GM23338 (cell line): Measurements from ENCODE around the gene CORO7. TPM values are rescaled to one million over a fixed set of nuclear protein-coding genes. Genes with fewer than 3 reads are reported as not detected.

Source experiments
- ATAC-seq: fragments of 200-7000 bp; cut with Tn5 transposase; 3 replicates; pipeline ENCODE4 v1.9.1; 2020
- DNase-seq: peaks from one replicate; pipeline ENCODE4 v3.0.0-alpha.2; 2015; ENCODE audit warnings: low spot score
- H2AFZ ChIP-seq: fragments of 200-600 bp; sonication (generic); 2 replicates; pipeline ENCODE4 v1.8.0; 2016; ENCODE audit warnings: antibody characterized with exemption, mild to moderate bottlenecking, moderate library complexity
- H3F3A ChIP-seq: fragments of 200-600 bp; sonication (generic); replicated peaks from 2 replicates; pipeline ENCODE4 v1.8.0; 2017; ENCODE audit warnings: antibody characterized with exemption, mixed run types, low read depth
- H3K27ac ChIP-seq: fragments of 200-600 bp; sonication (generic); 2 replicates; pipeline ENCODE4 v1.6.1; 2016; ENCODE audit warnings: low read depth
- H3K27me3 ChIP-seq: fragments of 200-600 bp; sonication (generic); 2 replicates; pipeline ENCODE4 v1.8.0; 2016; ENCODE audit warnings: mild to moderate bottlenecking, mixed run types, moderate library complexity; ENCODE audit not compliant: insufficient read depth
- H3K36me3 ChIP-seq: fragments of 200-600 bp; sonication (generic); 2 replicates; pipeline ENCODE4 v1.8.0; 2016; ENCODE audit warnings: mild to moderate bottlenecking; ENCODE audit not compliant: insufficient read depth
- H3K4me1 ChIP-seq: fragments of 200-600 bp; sonication (generic); 2 replicates; pipeline ENCODE4 v1.8.0; 2016; ENCODE audit warnings: mild to moderate bottlenecking, moderate library complexity; ENCODE audit not compliant: insufficient read depth
- H3K4me2 ChIP-seq: fragments of 200-600 bp; sonication (generic); 2 replicates; pipeline ENCODE4 v1.7.1; 2017; ENCODE audit warnings: mixed run types
- H3K4me3 ChIP-seq: fragments of 200-600 bp; sonication (generic); 2 replicates; pipeline ENCODE4 v1.6.1; 2016; ENCODE audit warnings: mixed run types
- H3K79me2 ChIP-seq: fragments of 200-600 bp; sonication (generic); replicated peaks from 2 replicates; pipeline ENCODE4 v1.8.0; 2017; ENCODE audit warnings: mild to moderate bottlenecking; ENCODE audit not compliant: insufficient read depth
- H3K9me2 ChIP-seq: fragments of 200-600 bp; sonication (generic); 2 replicates; pipeline ENCODE4 v1.8.0; 2017; ENCODE audit not compliant: insufficient read depth
- H4K20me1 ChIP-seq: fragments of 200-600 bp; sonication (generic); replicated peaks from 2 replicates; pipeline ENCODE4 v1.8.0; 2017; ENCODE audit warnings: mild to moderate bottlenecking; ENCODE audit not compliant: insufficient read depth
- H3K27ac Mint-ChIP-seq: 2 replicates; pipeline ENCODE4 v1.8.0; 2020; ENCODE audit warnings: inconsistent platforms, mild to moderate bottlenecking, moderate library complexity, mixed read lengths
- H3K27me3 Mint-ChIP-seq: 3 replicates; pipeline ENCODE4 v1.8.0; 2022; ENCODE audit warnings: low read depth, mild to moderate bottlenecking, moderate library complexity, mixed read lengths, inconsistent platforms; ENCODE audit not compliant: insufficient read depth, poor library complexity
- H3K36me3 Mint-ChIP-seq: 3 replicates; pipeline ENCODE4 v1.8.0; 2021; ENCODE audit warnings: low read depth, mild to moderate bottlenecking, inconsistent platforms, moderate library complexity, mixed read lengths
- H3K4me1 Mint-ChIP-seq: 3 replicates; pipeline ENCODE4 v1.8.0; 2020; ENCODE audit warnings: mild to moderate bottlenecking, inconsistent platforms, mixed read lengths
- H3K4me3 Mint-ChIP-seq: 3 replicates; pipeline ENCODE4 v1.8.0; 2021; ENCODE audit warnings: moderate library complexity, mild to moderate bottlenecking, inconsistent platforms, mixed read lengths
- H3K9me3 Mint-ChIP-seq: 3 replicates; pipeline ENCODE4 v1.8.0; 2020; ENCODE audit warnings: moderate library complexity, mild to moderate bottlenecking, inconsistent platforms, mixed read lengths
- CREB1 ChIP-seq: fragments of 250-450 bp; sonication (Bioruptor Pico); IDR thresholded peaks from 2 replicates; pipeline ENCODE4 v1.5.0; 2020; ENCODE audit warnings: low read depth, mild to moderate bottlenecking, moderate library complexity
- EZH2 ChIP-seq: fragments of 200-600 bp; sonication (generic); IDR thresholded peaks from one replicate; pipeline ENCODE4 v1.8.0; 2017; ENCODE audit warnings: antibody characterized with exemption, mild to moderate bottlenecking, low read depth; ENCODE audit not compliant: unreplicated experiment
- EZH2phosphoT487 ChIP-seq: fragments of 200-600 bp; sonication (generic); IDR thresholded peaks from one replicate; pipeline ENCODE4 v1.8.1; 2018; ENCODE audit warnings: antibody characterized with exemption; ENCODE audit not compliant: unreplicated experiment
- JUNB ChIP-seq: IDR thresholded peaks from one replicate; pipeline ENCODE4 v1.6.1; 2016; ENCODE audit warnings: antibody characterized with exemption; ENCODE audit not compliant: unreplicated experiment
- NANOG ChIP-seq: IDR thresholded peaks from 2 replicates; pipeline ENCODE4 v1.6.1; 2016; ENCODE audit warnings: antibody characterized with exemption, borderline replicate concordance
- POLR2AphosphoS5 ChIP-seq: IDR thresholded peaks from 2 replicates; pipeline ENCODE4 v1.6.1; 2016; ENCODE audit warnings: antibody characterized with exemption, low read depth
- STAT1 ChIP-seq: IDR thresholded peaks from one replicate; pipeline ENCODE4 v1.6.1; 2016; ENCODE audit warnings: antibody characterized with exemption; ENCODE audit not compliant: unreplicated experiment
- ZNF114 ChIP-seq: fragments of 250-450 bp; sonication (Bioruptor Pico); IDR thresholded peaks from 2 replicates; pipeline ENCODE4 v1.5.0; 2020; ENCODE audit warnings: mild to moderate bottlenecking, moderate library complexity
- ZNF331 ChIP-seq: fragments of 250-450 bp; sonication (Bioruptor Pico); IDR thresholded peaks from 2 replicates; pipeline ENCODE4 v1.5.0; 2020; ENCODE audit warnings: low read depth, mild to moderate bottlenecking, moderate library complexity
- polyA plus RNA-seq: library from polyadenylated mRNA; unstranded; fragments of >200 nt; fragmentation: Nextera tagmentation; extraction: Ambion mirVana; gene quantifications from 2 replicates; pipeline ENCODE4 v1.2.1, GENCODE V29; 2016
- total RNA-seq: library from RNA; depleted of rRNA; stranded (reverse); fragments of >200 nt; shearing (Covaris generic); gene quantifications from 2 replicates; pipeline ENCODE4 v1.2.3, GENCODE V29; 2014
- TF ChIP-seq, protein P1 (sequence below): fragments of 250-450 bp; sonication (Bioruptor Pico); IDR thresholded peaks from 2 replicates; pipeline ENCODE4 v1.5.0; 2020; ENCODE audit warnings: mild to moderate bottlenecking, moderate library complexity
- TF ChIP-seq, protein P2 (sequence below): IDR thresholded peaks from 2 replicates; pipeline ENCODE4 v1.6.1; 2016; ENCODE audit warnings: antibody characterized with exemption
- TF ChIP-seq, protein P3 (sequence below), 2 experiments: fragments of 200-600 bp in 1 of 2; sonication (generic) in 1 of 2; conservative IDR thresholded peaks; 2 replicates each; pipeline versions ENCODE4 v1.5.1 to v1.6.1; 2016 to 2017; ENCODE audit warnings: antibody characterized with exemption in 2 of 2, low read depth in 2 of 2, mild to moderate bottlenecking in 2 of 2, moderate library complexity in 1 of 2
- TF ChIP-seq, protein P4 (sequence below): IDR thresholded peaks from one replicate; pipeline ENCODE4 v1.6.1; 2018; ENCODE audit warnings: antibody characterized with exemption; ENCODE audit not compliant: unreplicated experiment

Gene CORO7
- total and polyA plus RNA-seq, 2 experiments from 2014 or later, result 14.2 to 46.4 TPM

DNA sequence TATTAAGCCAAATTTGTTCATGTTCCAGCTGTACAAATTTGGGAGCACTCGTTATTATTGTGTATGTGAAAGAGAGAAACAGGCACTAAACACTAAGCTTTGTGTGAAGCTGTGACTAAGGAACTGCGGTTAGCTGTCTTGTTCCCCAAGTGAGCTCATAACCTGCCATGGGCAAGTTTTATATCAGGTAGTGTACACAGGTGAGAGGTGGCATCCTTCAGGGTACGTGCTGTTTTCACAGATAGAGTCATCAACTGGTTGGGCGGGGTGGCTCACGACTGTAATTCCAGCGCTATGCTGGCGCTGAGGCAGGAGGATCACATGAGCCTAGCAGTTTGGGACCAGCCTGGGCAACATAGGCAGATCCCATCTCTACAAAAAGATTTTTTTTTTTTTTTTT, 12.1 kb upstream of the CORO7 start:
- peaks cover 11% of the 10 kb centered on the region for H3K27me3 Mint-ChIP-seq
- Histone ChIP-seq H3K27ac (no peak overlapping the region), H2AFZ (no peak overlapping the region), H3F3A (0 out of 2 replicates have a peak, but pooled peaks cover 4% of the 10 kb centered on the region), H4K20me1 (peaks cover 13% of the 10 kb centered on the region), H3K4me1 (peaks cover 16% of the 10 kb centered on the region), H3K9me2 (no peaks in the 10 kb centered on the region), H3K36me3 (peaks cover 6% of the 10 kb centered on the region; the same call in 1 of the 2 replicates), H3K79me2 (peaks cover 47% of the 10 kb centered on the region), H3K27me3 (no peaks in the 10 kb centered on the region), H3K4me2 (no peak overlapping the region), H3K4me3 (no peak overlapping the region)
- H3K4me1 Mint-ChIP-seq, result peaks cover 16% of the 10 kb centered on the region
- DNase-seq (no peak), ATAC-seq (no peak)
- H3K36me3 Mint-ChIP-seq, result peaks cover 19% of the 10 kb centered on the region
- H3K4me3 Mint-ChIP-seq, result no peak overlapping the region
- no peaks in the 10 kb centered on the region for H3K9me3 Mint-ChIP-seq
- TF ChIP-seq ZNF331 (CRISPR knock-in tag) (no peak), EZH2phosphoT487 (no peak), ZNF114 (CRISPR knock-in tag) (no peak), EZH2 (no peak), NANOG (no peak), POLR2AphosphoS5 (no peak), JUNB (no peak), CREB1 (CRISPR knock-in tag) (no peak), STAT1 (no peak)
- TF ChIP-seq, protein P1, sequence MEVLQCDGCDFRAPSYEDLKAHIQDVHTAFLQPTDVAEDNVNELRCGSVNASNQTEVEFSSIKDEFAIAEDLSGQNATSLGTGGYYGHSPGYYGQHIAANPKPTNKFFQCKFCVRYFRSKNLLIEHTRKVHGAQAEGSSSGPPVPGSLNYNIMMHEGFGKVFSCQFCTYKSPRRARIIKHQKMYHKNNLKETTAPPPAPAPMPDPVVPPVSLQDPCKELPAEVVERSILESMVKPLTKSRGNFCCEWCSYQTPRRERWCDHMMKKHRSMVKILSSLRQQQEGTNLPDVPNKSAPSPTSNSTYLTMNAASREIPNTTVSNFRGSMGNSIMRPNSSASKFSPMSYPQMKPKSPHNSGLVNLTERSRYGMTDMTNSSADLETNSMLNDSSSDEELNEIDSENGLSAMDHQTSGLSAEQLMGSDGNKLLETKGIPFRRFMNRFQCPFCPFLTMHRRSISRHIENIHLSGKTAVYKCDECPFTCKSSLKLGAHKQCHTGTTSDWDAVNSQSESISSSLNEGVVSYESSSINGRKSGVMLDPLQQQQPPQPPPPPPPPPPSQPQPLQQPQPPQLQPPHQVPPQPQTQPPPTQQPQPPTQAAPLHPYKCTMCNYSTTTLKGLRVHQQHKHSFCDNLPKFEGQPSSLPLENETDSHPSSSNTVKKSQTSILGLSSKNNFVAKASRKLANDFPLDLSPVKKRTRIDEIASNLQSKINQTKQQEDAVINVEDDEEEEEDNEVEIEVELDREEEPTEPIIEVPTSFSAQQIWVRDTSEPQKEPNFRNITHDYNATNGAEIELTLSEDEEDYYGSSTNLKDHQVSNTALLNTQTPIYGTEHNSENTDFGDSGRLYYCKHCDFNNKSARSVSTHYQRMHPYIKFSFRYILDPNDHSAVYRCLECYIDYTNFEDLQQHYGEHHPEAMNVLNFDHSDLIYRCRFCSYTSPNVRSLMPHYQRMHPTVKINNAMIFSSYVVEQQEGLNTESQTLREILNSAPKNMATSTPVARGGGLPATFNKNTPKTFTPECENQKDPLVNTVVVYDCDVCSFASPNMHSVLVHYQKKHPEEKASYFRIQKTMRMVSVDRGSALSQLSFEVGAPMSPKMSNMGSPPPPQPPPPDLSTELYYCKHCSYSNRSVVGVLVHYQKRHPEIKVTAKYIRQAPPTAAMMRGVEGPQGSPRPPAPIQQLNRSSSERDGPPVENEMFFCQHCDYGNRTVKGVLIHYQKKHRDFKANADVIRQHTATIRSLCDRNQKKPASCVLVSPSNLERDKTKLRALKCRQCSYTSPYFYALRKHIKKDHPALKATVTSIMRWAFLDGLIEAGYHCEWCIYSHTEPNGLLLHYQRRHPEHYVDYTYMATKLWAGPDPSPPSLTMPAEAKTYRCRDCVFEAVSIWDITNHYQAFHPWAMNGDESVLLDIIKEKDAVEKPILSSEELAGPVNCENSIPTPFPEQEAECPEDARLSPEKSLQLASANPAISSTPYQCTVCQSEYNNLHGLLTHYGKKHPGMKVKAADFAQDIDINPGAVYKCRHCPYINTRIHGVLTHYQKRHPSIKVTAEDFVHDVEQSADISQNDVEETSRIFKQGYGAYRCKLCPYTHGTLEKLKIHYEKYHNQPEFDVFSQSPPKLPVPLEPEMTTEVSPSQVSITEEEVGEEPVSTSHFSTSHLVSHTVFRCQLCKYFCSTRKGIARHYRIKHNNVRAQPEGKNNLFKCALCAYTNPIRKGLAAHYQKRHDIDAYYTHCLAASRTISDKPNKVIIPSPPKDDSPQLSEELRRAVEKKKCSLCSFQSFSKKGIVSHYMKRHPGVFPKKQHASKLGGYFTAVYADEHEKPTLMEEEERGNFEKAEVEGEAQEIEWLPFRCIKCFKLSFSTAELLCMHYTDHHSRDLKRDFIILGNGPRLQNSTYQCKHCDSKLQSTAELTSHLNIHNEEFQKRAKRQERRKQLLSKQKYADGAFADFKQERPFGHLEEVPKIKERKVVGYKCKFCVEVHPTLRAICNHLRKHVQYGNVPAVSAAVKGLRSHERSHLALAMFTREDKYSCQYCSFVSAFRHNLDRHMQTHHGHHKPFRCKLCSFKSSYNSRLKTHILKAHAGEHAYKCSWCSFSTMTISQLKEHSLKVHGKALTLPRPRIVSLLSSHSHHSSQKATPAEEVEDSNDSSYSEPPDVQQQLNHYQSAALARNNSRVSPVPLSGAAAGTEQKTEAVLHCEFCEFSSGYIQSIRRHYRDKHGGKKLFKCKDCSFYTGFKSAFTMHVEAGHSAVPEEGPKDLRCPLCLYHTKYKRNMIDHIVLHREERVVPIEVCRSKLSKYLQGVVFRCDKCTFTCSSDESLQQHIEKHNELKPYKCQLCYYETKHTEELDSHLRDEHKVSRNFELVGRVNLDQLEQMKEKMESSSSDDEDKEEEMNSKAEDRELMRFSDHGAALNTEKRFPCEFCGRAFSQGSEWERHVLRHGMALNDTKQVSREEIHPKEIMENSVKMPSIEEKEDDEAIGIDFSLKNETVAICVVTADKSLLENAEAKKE (CRISPR knock-in tag), result no peak
- TF ChIP-seq, protein P2, sequence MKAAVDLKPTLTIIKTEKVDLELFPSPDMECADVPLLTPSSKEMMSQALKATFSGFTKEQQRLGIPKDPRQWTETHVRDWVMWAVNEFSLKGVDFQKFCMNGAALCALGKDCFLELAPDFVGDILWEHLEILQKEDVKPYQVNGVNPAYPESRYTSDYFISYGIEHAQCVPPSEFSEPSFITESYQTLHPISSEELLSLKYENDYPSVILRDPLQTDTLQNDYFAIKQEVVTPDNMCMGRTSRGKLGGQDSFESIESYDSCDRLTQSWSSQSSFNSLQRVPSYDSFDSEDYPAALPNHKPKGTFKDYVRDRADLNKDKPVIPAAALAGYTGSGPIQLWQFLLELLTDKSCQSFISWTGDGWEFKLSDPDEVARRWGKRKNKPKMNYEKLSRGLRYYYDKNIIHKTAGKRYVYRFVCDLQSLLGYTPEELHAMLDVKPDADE, result no peak
- TF ChIP-seq, protein P3, sequence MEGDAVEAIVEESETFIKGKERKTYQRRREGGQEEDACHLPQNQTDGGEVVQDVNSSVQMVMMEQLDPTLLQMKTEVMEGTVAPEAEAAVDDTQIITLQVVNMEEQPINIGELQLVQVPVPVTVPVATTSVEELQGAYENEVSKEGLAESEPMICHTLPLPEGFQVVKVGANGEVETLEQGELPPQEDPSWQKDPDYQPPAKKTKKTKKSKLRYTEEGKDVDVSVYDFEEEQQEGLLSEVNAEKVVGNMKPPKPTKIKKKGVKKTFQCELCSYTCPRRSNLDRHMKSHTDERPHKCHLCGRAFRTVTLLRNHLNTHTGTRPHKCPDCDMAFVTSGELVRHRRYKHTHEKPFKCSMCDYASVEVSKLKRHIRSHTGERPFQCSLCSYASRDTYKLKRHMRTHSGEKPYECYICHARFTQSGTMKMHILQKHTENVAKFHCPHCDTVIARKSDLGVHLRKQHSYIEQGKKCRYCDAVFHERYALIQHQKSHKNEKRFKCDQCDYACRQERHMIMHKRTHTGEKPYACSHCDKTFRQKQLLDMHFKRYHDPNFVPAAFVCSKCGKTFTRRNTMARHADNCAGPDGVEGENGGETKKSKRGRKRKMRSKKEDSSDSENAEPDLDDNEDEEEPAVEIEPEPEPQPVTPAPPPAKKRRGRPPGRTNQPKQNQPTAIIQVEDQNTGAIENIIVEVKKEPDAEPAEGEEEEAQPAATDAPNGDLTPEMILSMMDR (conservative IDR thresholded peaks at IDR 0.05; ENCODE audit: low read depth in 2 of 2), result no peak
- TF ChIP-seq, protein P4, sequence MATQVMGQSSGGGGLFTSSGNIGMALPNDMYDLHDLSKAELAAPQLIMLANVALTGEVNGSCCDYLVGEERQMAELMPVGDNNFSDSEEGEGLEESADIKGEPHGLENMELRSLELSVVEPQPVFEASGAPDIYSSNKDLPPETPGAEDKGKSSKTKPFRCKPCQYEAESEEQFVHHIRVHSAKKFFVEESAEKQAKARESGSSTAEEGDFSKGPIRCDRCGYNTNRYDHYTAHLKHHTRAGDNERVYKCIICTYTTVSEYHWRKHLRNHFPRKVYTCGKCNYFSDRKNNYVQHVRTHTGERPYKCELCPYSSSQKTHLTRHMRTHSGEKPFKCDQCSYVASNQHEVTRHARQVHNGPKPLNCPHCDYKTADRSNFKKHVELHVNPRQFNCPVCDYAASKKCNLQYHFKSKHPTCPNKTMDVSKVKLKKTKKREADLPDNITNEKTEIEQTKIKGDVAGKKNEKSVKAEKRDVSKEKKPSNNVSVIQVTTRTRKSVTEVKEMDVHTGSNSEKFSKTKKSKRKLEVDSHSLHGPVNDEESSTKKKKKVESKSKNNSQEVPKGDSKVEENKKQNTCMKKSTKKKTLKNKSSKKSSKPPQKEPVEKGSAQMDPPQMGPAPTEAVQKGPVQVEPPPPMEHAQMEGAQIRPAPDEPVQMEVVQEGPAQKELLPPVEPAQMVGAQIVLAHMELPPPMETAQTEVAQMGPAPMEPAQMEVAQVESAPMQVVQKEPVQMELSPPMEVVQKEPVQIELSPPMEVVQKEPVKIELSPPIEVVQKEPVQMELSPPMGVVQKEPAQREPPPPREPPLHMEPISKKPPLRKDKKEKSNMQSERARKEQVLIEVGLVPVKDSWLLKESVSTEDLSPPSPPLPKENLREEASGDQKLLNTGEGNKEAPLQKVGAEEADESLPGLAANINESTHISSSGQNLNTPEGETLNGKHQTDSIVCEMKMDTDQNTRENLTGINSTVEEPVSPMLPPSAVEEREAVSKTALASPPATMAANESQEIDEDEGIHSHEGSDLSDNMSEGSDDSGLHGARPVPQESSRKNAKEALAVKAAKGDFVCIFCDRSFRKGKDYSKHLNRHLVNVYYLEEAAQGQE, result no peak
- H3K27ac Mint-ChIP-seq, result no peak overlapping the region
